ENCODE results near the gene PKHD1. TPM values are rescaled to one million over a fixed set of nuclear protein-coding genes. Genes with fewer than 3 reads are reported as not detected.
A peak's percentile ranks its signal among the peaks of the same experiment; 100 is the strongest.
"Not testable (repeated sequence)": the region's sequence is repeated elsewhere in the genome, so short reads cannot be mapped to it uniquely, and the experiment has no call there.

Gene PKHD1
- total RNA-seq, 1 experiment from 2014 or later = 0.11 TPM

DNA sequence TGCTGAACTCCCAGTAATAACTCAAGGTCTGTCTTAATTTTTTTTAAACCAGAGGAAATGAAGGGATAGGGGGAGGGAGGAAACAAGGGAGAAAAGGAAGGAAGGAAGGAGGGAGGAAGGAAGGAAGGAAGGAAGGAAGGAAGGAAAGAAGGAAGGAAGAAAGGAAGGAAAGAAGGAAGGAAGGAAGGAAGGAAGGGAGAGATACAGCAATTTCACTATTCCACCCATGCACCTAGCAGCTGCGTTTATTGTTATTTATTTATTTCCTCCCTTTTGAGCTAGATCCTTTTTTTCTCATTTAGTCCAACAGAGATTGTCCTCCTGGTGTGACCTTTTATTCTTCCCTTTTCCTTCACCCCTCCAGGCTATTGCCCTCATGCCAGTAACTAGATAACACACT lies 97.6 kb downstream of the PKHD1 start:
- no peak for DNase-seq (ENCODE audit: low read depth)

DNA sequence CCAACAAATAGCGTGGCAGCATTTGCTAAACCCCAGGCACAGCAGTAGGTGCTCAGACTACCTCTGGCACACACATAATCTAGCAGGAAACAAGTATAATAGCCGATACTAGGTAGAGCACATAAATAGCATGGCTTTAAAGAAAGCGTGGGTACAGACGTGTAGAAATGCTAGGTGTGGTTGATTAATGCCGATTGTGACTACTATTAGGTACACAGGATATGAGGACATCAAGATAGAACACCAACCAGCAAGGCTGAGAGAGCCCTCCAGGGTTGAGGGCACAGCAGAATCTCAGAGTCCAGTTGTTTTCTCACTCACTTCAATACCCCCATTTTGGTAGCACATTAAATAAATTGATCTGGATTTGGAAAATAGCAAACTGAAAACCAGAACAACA lies 100.5 kb downstream of the PKHD1 start:
- no peak for DNase-seq (ENCODE audit: low read depth)

DNA sequence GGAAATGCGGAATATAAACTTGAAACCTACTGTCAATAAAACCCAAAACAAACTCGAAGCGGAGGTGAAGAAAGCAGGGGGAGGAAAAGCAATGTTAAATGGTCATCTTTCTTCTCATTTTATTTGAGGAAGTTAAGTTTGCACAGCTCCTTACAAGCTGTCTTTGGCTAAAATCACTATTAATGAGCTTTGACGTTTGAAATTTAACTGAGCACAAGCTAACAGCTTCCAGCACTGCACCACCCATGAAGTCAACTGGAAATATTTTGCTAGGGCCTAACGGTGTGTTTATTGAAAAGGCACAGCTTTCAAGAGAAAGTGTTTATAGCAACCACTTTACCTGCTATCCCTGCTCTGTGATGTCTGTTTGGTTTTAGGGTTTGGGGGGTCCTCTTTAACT lies 103.8 kb downstream of the PKHD1 start:
- no peak for DNase-seq (ENCODE audit: low read depth)

DNA sequence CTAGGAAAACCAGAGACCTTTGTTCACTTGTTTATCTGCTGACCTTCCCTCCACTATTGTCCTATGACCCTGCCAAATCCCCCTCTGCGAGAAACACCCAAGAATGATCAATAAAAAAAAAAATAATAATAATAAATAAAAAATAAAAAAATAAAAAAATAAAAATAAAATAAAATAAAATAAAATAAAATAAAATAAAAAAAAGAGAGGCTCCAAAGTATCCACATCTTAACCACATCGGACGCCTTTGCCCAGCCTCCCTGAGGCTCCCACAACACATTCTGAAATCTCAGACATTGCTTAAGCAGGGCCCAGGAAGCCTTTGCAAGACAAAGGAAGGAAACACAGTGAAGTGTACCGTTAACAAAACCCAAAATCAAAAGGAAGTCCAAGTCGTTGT lies 104.7 kb downstream of the PKHD1 start:
- DNase-seq (ENCODE audit: low read depth) = not testable (repeated sequence)

DNA sequence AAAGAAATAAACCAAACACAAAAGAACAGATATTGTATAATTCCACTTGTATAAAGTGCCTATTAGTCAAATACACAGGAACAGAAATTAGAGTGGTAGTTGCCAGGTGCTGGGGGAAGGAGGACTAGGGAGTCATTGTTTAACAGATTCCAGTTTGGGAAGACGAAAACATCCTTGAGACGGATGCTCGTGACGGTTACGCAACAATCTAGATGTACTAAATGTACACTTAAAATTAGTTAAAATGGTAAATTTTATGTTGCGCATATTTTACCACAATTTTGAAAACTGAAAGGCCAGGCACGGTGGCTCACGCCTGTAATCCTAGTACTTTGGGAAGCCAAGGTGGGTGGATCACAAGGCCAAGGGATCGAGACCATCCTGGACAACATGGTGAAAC lies 111.0 kb downstream of the PKHD1 start:
- DNase-seq (ENCODE audit: low read depth) = no peak

DNA sequence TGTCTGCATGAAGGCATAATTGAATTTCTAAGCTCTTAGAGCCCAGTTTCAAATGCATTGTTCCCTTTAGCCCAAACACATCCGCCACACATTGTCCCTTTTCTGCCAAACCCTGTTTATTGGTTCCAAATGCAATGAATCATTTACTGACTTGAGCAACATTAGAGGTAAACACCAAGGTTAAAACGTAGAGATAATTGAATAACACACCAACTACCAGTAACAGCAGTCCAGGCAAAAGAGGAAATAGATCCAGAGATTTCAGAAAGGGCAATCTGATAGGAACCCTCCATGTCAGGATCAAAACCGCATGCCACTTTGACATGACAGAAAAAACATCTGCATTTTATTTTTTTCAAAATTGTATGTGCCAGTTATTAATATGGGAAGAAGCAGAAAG lies 114.8 kb downstream of the PKHD1 start:
- DNase-seq (ENCODE audit: low read depth) = no peak

DNA sequence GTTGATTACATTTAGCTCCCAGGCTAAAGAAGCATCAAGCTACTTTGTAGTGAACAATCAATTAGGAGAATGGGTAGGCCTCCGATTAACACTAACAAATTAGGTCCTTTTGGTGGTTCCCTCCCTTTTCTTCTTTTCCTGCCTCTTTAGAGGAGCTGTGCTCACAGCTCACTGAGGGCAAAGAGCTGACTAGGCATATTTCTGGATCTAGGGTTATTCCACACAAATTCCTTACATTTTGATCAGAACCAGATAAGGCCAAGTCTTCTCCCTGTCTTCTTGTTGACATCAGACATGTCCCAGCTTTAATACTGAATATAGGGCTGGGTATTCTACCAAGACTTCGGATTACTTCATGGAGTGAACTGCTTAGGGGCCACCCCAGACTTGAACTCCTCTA lies 119.1 kb downstream of the PKHD1 start:
- no peak for DNase-seq (ENCODE audit: low read depth)

DNA sequence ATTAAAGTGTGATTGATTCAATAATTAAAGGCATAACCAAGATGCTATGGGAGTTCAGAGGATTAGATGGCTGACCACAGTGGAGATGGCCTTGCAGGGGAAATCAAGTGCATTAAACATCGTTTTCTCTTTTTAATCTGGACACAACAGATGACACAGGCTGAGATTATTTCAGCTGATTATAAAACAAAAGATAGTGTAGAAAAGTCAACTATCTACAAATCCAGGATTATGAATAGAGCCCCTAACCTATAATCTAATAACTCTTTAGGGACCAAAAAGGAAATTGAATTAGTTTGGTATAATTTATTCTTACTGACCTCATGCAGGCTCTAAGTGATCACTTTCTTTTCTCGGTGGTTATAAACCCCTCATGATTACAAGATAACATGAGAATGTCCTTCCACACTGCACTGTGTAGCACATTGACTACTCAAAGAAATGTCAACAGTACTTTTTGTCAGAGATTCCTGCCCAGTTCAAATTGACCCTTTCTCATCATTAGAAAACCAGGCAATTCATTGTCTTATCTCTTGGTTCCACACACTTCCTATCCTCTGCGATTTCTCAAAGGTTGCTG lies 122.1 kb downstream of the PKHD1 start:
- DNase-seq (ENCODE audit: low read depth) = no peak

DNA sequence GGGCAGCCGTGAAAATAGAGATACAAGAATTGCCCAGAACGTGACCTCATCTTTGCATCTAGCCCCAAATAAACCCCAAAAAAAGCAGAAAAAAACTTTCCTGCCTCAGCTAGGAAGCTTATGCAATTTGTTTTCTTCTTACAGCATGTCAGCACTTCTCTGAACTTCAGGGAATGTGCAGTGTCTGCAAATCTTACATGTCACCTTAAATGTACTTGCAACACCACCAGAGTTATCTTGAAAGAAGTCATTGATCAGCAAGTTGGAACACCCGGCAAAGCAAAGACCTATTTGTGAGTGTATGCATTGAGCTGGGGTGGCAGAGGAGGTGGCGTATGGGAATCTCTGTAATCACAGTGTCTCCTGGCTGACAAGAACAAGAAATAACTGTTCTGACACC lies 123.4 kb downstream of the PKHD1 start:
- no peak for DNase-seq (ENCODE audit: low read depth)

DNA sequence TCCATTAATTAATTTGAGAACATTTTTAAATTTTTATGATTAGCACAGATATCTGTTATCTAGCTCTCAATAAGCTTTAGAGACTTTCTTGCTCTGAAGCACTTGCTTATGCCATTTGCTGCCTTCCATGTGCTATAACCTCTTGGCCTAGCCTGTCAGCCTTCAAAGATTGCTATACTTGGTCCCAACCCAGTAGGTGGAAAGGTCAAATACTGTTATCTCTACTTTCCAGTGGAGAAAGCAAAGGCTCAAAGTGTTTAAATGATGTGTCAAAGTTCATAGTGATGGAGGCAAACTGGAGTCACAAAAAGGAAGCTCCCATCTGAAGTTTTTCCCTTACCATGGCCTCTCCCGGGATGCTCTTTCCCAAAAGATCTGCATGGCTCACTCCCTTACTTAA lies 125.1 kb downstream of the PKHD1 start:
- no peak for DNase-seq (ENCODE audit: low read depth)

DNA sequence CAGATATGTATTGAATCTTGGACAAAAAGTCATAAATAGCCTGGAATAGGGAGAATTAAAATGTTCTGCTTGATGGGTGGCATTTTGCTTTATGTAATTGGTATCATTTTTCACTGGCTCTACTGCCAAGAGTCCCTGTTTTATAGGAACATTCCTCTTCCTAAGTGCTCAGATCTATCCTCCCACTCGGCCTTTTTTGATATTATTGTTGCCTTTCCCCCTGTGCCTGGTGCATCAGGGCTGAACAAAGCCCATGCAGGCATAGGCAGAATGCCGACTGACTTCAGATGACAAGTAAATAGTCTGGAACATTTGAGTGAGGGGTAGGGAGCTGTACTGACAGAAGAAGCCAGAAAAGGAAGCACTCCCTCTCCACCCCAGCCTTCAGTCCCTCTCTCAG lies 127.0 kb downstream of the PKHD1 start:
- DNase-seq (ENCODE audit: low read depth) = no peak

DNA sequence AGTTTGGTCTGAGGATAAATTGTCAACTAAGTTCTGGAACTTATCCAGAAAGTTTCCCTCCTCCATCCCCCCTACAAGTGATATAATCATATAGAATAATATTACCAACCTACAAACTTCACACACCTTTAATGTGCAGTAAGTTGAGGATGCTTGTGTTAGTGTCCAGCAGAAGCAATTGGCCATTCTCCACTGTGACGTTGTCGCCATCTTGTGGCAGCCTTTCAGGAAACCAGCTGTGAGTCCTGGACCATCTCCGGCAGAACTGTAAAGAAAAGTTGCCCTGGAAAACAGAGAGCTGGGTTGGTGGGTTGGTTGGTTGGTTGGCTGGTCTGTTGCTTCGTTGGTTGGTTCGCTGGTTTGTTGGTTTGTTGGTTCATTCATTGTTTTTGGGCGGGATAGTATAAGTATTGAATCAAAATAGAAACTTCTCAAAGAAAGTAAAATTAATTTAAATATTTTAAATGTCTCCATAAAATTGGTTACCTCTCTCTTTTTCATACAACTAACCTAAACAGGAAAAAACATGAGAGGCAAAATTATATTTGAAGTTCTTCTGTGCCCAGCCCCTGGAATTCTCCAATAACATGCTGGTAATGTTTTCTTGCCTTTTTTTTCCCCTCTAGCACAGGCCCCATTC lies 127.5 kb downstream of the PKHD1 start:
- peak; percentile 47 for DNase-seq (ENCODE audit: low read depth)

DNA sequence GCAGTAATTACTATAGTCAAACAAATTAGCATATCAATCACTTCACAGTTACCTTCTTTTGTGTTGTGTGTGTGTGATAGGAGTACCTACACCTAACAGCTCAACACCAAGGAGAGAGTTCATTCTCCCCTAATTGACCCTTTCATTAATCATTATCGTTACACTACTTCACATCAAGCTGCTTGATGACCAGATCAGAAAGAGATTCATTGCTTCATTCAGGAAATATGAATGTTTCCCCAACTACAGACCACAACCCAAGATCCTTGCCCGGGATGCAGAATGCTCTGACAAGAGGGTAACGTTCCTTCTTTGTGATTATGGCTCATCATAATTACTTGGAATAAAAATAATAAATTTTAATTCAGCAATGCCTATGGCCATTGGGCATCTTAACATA lies 132.7 kb downstream of the PKHD1 start:
- no peak for DNase-seq (ENCODE audit: low read depth)

DNA sequence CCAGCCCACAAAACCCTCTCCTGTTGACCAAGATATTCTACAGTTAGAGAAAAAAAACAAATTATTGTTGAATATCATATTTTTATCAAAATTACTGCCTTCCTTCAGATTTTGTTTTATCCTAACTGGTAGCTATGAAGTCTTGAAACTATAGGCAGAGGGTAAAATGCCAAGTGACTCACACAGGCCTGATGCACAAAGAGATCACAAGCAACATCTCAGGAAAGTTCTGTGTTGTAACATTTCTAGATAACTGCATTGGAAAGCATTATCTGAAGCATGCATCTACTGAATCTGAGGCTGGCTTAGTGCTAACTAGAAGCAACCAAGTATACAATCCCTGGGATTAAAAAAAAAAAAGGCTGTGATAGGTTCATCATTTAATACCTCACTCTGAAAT lies 134.2 kb downstream of the PKHD1 start:
- no peak for DNase-seq (ENCODE audit: low read depth)

DNA sequence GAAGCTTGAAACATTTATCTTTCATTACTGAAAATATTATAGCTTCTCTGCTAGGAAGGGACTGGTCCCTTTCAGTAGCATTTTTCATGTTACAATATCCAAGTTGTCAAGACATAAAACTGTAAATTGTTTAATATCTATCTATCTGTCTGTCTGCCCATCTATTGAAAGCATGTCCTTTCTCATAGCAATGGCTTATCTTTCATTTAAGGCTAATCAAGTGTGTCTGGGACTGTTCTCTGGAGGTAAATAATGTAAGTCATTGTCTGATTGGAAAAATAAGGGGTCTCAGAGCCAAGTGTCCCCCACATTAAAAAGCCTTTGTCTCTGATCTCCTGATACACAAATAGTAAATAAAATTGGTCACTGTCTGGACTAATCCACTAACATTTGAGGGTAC lies 135.5 kb downstream of the PKHD1 start:
- no peak for DNase-seq (ENCODE audit: low read depth)

DNA sequence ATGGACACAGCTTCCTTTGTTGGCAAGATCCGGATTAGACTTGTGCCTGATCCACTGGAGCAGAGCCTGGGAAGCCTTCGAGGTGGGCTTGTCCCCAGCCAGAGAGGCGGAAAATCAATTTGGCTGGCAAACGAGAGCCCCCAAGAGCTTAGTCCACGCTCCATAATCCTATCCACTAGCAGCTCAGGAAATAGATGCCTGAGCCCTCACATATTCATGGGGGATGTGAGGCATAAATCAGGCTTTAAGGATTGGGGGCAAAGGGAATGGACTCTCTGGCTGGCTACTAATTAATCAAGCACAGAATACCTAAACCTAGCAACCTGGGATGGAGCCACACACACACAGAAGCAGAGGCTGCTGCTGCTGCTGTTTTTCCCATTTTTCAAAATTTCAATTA lies 137.9 kb downstream of the PKHD1 start:
- no peak for DNase-seq (ENCODE audit: low read depth)

DNA sequence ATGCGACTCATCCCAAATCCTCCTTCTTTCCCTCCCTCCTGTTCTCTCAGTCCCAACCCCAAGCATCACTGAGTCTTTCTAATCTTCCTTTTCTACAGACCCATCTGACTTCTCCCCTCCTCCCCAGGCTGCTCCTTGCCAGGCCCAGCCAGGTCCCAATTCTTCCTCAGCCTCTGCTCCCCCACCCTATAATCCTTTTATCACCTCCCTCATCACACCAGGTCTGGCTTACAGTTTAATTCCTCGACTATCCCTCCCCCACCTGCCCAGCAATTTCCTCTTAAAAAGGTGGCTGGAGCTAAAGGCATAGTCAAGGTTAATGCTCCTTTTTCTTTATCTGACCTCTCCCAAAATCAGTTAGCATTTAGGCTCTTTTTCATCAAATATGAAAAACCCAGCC lies 147.7 kb downstream of the PKHD1 start:
- DNase-seq (ENCODE audit: low read depth) = not testable (repeated sequence)

DNA sequence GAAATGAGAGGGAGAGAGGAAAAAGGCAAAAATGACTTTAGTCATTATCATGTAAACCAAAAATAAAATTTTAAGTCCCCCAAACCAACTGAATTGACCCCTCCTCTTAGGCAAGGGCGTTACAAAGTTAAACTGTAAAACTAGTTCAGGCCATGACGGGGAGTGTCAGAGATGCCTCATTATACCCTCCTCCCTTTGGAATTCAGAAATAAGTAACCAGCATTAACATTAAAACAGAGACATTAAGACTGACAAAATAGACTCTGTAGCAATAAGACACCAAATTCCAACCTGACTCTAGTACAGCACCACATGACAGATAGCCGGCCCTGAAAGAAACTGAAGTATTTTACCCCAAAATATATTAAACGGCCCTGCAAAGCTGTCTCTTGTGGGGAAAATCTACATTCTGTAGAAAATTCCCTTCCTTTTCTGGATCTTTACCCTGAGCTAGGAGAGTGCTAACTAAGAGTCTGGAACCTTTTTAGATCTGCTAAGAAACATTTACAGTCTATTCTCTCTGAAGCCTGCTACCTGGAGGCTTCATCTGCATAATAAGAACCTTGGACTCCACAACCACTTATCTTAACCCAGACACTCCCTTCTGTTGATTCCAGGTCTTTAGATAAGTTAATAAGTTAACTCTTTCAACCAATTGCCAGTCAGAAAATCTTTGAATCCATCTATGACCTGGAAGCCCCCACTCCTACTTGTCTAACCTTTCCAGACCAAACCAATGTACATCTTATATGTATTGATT lies 150.7 kb downstream of the PKHD1 start:
- DNase-seq (ENCODE audit: low read depth) = no peak

DNA sequence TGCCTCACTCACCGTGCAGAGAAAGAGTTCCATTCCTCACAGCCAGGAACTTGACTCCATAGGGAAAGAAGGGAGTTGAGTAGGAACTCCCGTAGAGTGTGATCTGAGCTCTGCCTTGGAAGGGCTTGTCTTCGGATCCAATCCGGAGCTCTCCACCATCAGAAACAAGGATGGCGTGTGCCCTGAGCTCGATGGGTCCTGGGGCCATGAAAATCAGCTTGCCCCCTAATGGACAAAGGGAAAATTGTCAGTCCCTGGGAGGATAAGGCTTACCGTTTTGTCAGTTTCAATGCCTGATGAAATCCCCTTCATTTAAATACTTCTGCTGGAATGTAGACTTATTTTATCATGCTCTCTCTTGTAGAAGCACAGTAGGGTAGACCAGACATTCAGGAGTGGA lies 153.3 kb downstream of the PKHD1 start:
- DNase-seq (ENCODE audit: low read depth) = peak; percentile 1

DNA sequence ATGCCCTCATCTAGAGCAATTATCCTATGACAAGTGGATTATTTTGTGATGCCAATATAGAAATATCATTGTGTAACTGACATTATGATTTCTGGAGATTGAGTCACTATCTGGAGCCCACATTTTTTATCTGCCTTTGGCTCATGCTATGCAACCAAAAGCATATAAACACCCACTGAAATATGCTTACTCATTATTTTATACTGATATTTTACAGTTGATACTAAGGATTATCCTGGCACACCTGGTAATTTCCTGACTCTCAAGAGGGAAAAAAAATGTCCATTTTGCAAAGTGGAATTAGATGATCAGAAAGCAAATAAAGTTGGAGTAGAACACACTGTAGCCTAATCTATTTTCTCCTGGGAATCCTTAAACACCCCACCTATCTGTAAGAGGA lies 154.5 kb downstream of the PKHD1 start:
- no peak for DNase-seq (ENCODE audit: low read depth)

DNA sequence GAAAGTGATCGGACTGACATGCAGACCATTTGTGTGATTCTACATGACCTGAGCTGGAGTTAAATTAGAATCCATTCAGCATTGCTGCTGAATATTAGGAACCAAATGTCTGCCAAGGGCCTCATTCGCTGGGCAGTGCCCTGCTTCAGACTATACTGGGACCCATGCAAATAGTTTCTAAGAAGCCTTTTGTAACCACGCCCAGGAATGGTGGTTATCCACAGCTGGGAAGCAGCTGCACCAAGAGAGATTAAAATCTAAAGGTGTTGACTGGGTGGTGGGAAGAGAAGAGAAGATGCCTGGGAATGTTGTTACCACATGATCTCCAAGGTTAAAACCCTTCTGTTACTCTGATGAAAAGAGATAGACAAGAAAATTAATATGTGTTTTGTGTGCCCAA lies 156.8 kb downstream of the PKHD1 start:
- DNase-seq (ENCODE audit: low read depth) = no peak

DNA sequence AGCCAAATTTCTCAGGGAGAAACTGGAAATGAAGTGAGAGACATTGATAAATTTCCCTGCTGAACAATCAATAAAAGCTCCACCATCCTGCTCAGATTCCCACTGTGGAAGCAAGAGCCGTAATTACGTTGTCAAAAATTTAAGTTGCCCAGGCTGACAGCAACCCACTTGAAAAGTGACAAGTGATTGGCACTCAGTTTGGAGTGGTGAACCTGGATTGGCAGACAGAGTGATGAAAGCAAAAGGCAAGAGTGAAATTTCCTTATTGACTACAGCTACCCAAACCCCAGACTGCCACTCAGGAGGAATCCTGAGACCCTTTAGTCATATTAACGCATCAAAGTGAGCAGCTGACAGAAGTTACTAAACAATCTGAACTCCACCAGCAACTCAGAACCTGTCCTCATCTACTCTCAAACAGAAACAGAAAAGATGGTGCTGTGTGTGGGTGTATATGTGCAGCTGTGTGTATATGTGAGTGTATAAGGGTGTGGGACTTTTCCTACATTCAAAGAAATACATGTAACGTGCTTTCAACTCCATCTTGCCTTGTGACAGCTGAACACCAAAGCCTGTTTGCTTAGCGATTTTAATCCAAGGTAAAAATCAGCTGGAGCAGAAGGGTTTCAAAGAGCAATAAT lies 157.4 kb downstream of the PKHD1 start:
- DNase-seq (ENCODE audit: low read depth) = no peak

DNA sequence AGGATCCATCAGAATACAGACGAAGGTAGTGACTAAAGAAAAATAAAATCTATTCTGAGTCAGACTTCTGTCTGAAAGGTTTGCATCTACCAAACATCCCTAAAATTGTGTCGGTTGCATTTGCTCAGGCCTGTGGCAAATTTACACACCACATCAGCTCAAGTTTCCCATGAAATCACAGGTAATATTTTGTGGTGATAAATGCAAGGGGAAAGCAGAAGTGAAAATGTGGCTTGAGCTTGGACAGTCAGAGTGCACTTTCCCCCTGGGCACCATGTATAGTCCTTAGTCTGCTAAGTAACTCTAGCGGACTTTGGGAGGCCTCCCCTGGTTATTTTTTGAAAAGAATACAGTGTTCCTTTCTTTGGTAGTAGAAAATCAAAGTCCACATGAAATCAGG lies 159.1 kb downstream of the PKHD1 start:
- DNase-seq (ENCODE audit: low read depth) = no peak

Measured in LHCN-M2 (cell line).